Panc1 (cell line): Measurements from ENCODE around the gene CNOT1. TPM values are rescaled to one million over a fixed set of nuclear protein-coding genes. Genes with fewer than 3 reads are reported as not detected.

ENCODE experiments used
- ATAC-seq: fragments of 200-7000 bp; cut with Tn5 transposase; 2 replicates; pipeline ENCODE4 v1.9.1; 2020; ENCODE audit warnings: mild to moderate bottlenecking, moderate library complexity
- BruUV-seq: library from RNA; stranded (reverse); fragments of 400-500 nt; replicated peaks from 2 replicates; lab custom pipeline; 2021; lab: Mats Ljungman, UMichigan
- CTCF ChIA-PET: fragments of 300-600 bp; sonication (Branson Sonifier 250); formaldehyde crosslinking; loops from one replicate; lab custom pipeline; 2022; ENCODE audit warnings: antibody characterized with exemption; lab: Charles Lee
- POLR2A ChIA-PET: fragments of 300-600 bp; sonication (Branson Sonifier 250); formaldehyde crosslinking; loops from one replicate; lab custom pipeline; 2022; ENCODE audit warnings: antibody characterized with exemption; lab: Charles Lee
- DNase-seq: peaks from one replicate; pipeline ENCODE4 v3.0.0-alpha.2; 2010; ENCODE audit warnings: low read depth, low spot score
- H3K27ac ChIP-seq: 2 replicates; pipeline ENCODE4 v1.5.1; 2011; ENCODE audit warnings: mild to moderate bottlenecking, low read length, inconsistent platforms
- H3K27me3 ChIP-seq: fragments of 200-500 bp; sonication (Bioruptor generic); 2 replicates; pipeline ENCODE4 v1.6.0; 2014; ENCODE audit warnings: low read length, inconsistent platforms; ENCODE audit not compliant: control insufficient read depth, insufficient read depth
- H3K36me3 ChIP-seq: fragments of 200-500 bp; sonication (Bioruptor generic); 2 replicates; pipeline ENCODE4 v1.5.1; 2014; ENCODE audit warnings: inconsistent platforms, mild to moderate bottlenecking, low read length, moderate library complexity; ENCODE audit not compliant: control insufficient read depth, insufficient read depth
- H3K4me1 ChIP-seq: 2 replicates; pipeline ENCODE4 v1.5.1; 2011; ENCODE audit warnings: inconsistent platforms, mild to moderate bottlenecking, low read length, moderate library complexity; ENCODE audit not compliant: control insufficient read depth, insufficient read depth
- H3K4me3 ChIP-seq, 2 experiments: 2 replicates each; pipeline ENCODE4 v1.5.1; 2011 to 2012; ENCODE audit warnings: low read depth in 2 of 2, low read length in 2 of 2, mild to moderate bottlenecking in 2 of 2, inconsistent platforms in 1 of 2, moderate library complexity in 1 of 2
- H3K9me3 ChIP-seq: fragments of 200-500 bp; sonication (Bioruptor generic); 2 replicates; pipeline ENCODE4 v1.5.1; 2014; ENCODE audit warnings: low read depth, mild to moderate bottlenecking, inconsistent platforms, low read length, moderate library complexity; ENCODE audit not compliant: control insufficient read depth, insufficient read depth
- CTCF ChIP-seq: fragments of 450-650 bp; IDR thresholded peaks from 2 replicates; pipeline ENCODE4 v1.5.1; 2017; ENCODE audit warnings: mild to moderate bottlenecking
- POLR2AphosphoS5 ChIP-seq: IDR thresholded peaks from 2 replicates; pipeline ENCODE4 v1.6.1; 2012; ENCODE audit warnings: mild to moderate bottlenecking, low read depth, low read length, moderate library complexity
- REST ChIP-seq, 2 experiments: IDR thresholded peaks; 2 replicates each; pipeline ENCODE4 v1.6.1; 2011 to 2012; ENCODE audit warnings: low read depth in 2 of 2, control low read depth in 1 of 2, low read length in 1 of 2, mild to moderate bottlenecking in 1 of 2, moderate library complexity in 1 of 2; ENCODE audit not compliant: insufficient read depth in 1 of 2
- SIN3A ChIP-seq: IDR thresholded peaks from 2 replicates; pipeline ENCODE4 v1.6.1; 2012; ENCODE audit warnings: low read depth, mild to moderate bottlenecking, low read length, moderate library complexity, borderline replicate concordance; ENCODE audit not compliant: insufficient read depth
- TCF7L2 ChIP-seq: IDR thresholded peaks from 2 replicates; pipeline ENCODE4 v1.6.1; 2011; ENCODE audit warnings: mild to moderate bottlenecking, low read depth, low read length, inconsistent platforms
- in situ Hi-C: cut with HindIII; loops from 2 replicates; pipeline ENCODE4 v1.10.0; 2016; ENCODE audit warnings: low sequenced_read_pairs, low pct_unique_long_range_greater_than_20kb
- intact Hi-C: fragments of 100-400 bp; cut with micrococcal nuclease; formaldehyde crosslinking; loops from one replicate; pipeline ENCODE4 v1.10.0; 2022; ENCODE audit not compliant: unreplicated experiment
- total RNA-seq: library from RNA; stranded (reverse); gene quantifications from one replicate; pipeline ENCODE4 v1.2.1, GENCODE V29; 2021; ENCODE audit not compliant: unreplicated experiment

Gene CNOT1
- total RNA-seq, 1 experiment from 2014 or later, result 170 TPM

GRCh38 chr16:58500430-58501241, 129.0 kb downstream of the CNOT1 start:
- peak overlapping the region; percentile 39 to 49 for H3K4me3 ChIP-seq
- in situ Hi-C loops, result no loop called here
- ATAC-seq (peak; percentile 59), DNase-seq (no peak)
- intact Hi-C loops, result no loop called here
- no peak overlapping the region for H3K27ac ChIP-seq
- H3K4me1 ChIP-seq, result no peaks in the 10 kb centered on the region
- H3K36me3 ChIP-seq, result no peaks in the 10 kb centered on the region
- no peaks in the 10 kb centered on the region for H3K9me3 ChIP-seq
- TF ChIP-seq CTCF (no peak), POLR2AphosphoS5 (no peak), TCF7L2 (no peak), REST (IDR thresholded peaks at IDR 0.05; ENCODE audit: insufficient read depth in 1 of 2, low read depth in 2 of 2, low read length in 1 of 2) (no peak)
- ChIA-PET POLR2A (no interaction called here), CTCF (interaction anchor here (1.6 kb wide), 1 partner anchor 13 kb away, joined by 4 read pairs; no protein-coding TSS in a partner anchor)
- no peaks in the 10 kb centered on the region for H3K27me3 ChIP-seq
- no TSS peak for BruUV-seq

- intact Hi-C loops (no loop called here), in situ Hi-C loops (no loop called here)
- H3K27ac ChIP-seq, result no peak within 1 kb of the TSS
- peak within 1 kb of the TSS; percentile 39 to 49 for H3K4me3 ChIP-seq
- no peaks in the 10 kb centered on the region for H3K9me3 ChIP-seq
- no peaks in the 10 kb centered on the region for H3K4me1 ChIP-seq
- ChIA-PET CTCF (interaction anchor here (1.6 kb wide), 1 partner anchor 13 kb away, joined by 4 read pairs; no protein-coding TSS in a partner anchor), POLR2A (no interaction called here)
- TF ChIP-seq TCF7L2, result no peak
- TF ChIP-seq POLR2AphosphoS5, result no peak
- no peak for TF ChIP-seq CTCF
- TF ChIP-seq SIN3A, result no peak
- no peak for TF ChIP-seq REST (IDR thresholded peaks at IDR 0.05; ENCODE audit: insufficient read depth in 1 of 2, low read depth in 2 of 2, low read length in 1 of 2)
- ATAC-seq, result peak; percentile 77
- no TSS peak for BruUV-seq
- no peaks in the 10 kb centered on the region for H3K27me3 ChIP-seq
- H3K36me3 ChIP-seq, result no peaks in the 10 kb centered on the region
- DNase-seq, result no peak
Measured at GRCh38 chr16:58499615-58500351, 129.8 kb downstream of the CNOT1 start, which contains the start of gene NDRG4. Gene NDRG4 (plus strand): TSS chr16:58500143. CDS start chr16:58500249, 106 bp downstream.
